K562 (cell line): ENCODE measurements around the gene DEDD. TPM values are rescaled to one million over a fixed set of nuclear protein-coding genes. Genes with fewer than 3 reads are reported as not detected.
A peak's percentile ranks its signal among the peaks of the same experiment; 100 is the strongest.

ENCODE experiments used
- BMI1 ChIP-seq: fragments of 150-350 bp; IDR thresholded peaks from 2 replicates; pipeline ENCODE4 v1.6.1; 2014; ENCODE audit warnings: low read length
- CHD2 ChIP-seq: IDR thresholded peaks from 2 replicates; pipeline ENCODE4 v1.6.1; 2011; ENCODE audit warnings: low read depth, low read length
- FOXM1 ChIP-seq, 2 experiments: fragments of 450-650 bp in 1 of 2; sonication (generic) in 1 of 2; formaldehyde crosslinking in 1 of 2; IDR thresholded peaks; 2 replicates each; pipeline versions ENCODE4 v1.6.1 to v1.9.0; 2017 to 2022; ENCODE audit warnings: low read depth in 2 of 2, mild to moderate bottlenecking in 2 of 2, missing genetic modification reagents in 1 of 2, moderate library complexity in 1 of 2
- IRF2 ChIP-seq: sonication (generic); formaldehyde crosslinking; IDR thresholded peaks from 2 replicates; pipeline ENCODE4 v1.8.1; 2022; ENCODE audit warnings: mild to moderate bottlenecking, missing genetic modification reagents
- JUNB ChIP-seq: fragments of 450-650 bp; formaldehyde crosslinking; conservative IDR thresholded peaks from 2 replicates; pipeline ENCODE4 v1.4.0; 2020; ENCODE audit warnings: mild to moderate bottlenecking
- MTA1 ChIP-seq: fragments of 450-650 bp; IDR thresholded peaks from 2 replicates; pipeline ENCODE4 v1.6.1; 2017; ENCODE audit warnings: borderline replicate concordance
- MYNN ChIP-seq, 2 experiments: sonication (generic); formaldehyde crosslinking in 1 of 2; IDR thresholded peaks; 2 replicates each; pipeline versions ENCODE4 v1.5.0 to v1.6.1; 2016 to 2020; ENCODE audit warnings: antibody characterized with exemption in 1 of 2, missing genetic modification reagents in 1 of 2
- NR2C2 ChIP-seq, 2 experiments: fragments of 200-800 bp in 1 of 2; sonication (Bioruptor generic) in 1 of 2; sonication (generic) in 1 of 2; formaldehyde crosslinking in 1 of 2; IDR thresholded peaks; 2 replicates each; pipeline versions ENCODE4 v1.6.1 to v1.8.0; 2016 to 2022; ENCODE audit warnings: mild to moderate bottlenecking in 1 of 2, missing compliant biosample characterization in 1 of 2, missing genetic modification characterization in 1 of 2, missing genetic modification reagents in 1 of 2
- PHB2 ChIP-seq: fragments of 450-650 bp; IDR thresholded peaks from 2 replicates; pipeline ENCODE4 v1.6.1; 2017; ENCODE audit warnings: low read depth
- SMAD4 ChIP-seq: fragments of 250-450 bp; sonication (Bioruptor Pico); conservative IDR thresholded peaks from 2 replicates; pipeline ENCODE4 v1.8.0; 2021; ENCODE audit warnings: inconsistent platforms, mild to moderate bottlenecking, moderate library complexity
- SMC3 ChIP-seq: conservative IDR thresholded peaks from 2 replicates; pipeline ENCODE4 v1.6.1; 2011; ENCODE audit warnings: low read depth, low read length, improper control_type of control experiment; ENCODE audit not compliant: insufficient read depth
- TGIF2 ChIP-seq: sonication (generic); formaldehyde crosslinking; IDR thresholded peaks from 2 replicates; pipeline ENCODE4 v1.8.1; 2022; ENCODE audit warnings: mild to moderate bottlenecking, missing genetic modification reagents, moderate library complexity
- ZNF347 ChIP-seq: fragments of 450-650 bp; formaldehyde crosslinking; IDR thresholded peaks from 2 replicates; pipeline ENCODE4 v1.4.0; 2020; ENCODE audit warnings: low read depth, mild to moderate bottlenecking, moderate library complexity
- ZNF589 ChIP-seq: fragments of 200-800 bp; sonication (Bioruptor generic); IDR thresholded peaks from 2 replicates; pipeline ENCODE4 v1.6.1; 2016; ENCODE audit warnings: low read depth, missing genetic modification characterization, missing compliant biosample characterization
- ZNF766 ChIP-seq: fragments of 200-800 bp; sonication (Bioruptor generic); conservative IDR thresholded peaks from 2 replicates; pipeline ENCODE4 v1.6.1; 2016; ENCODE audit warnings: missing genetic modification characterization, missing compliant biosample characterization
- polyA plus RNA-seq, 8 experiments: library from polyadenylated mRNA; depleted of rRNA in 4 of 8; stranded (reverse) in 5 of 8; unstranded in 3 of 8; fragments of >200 nt; fragmentation: Nextera tagmentation in 2 of 8; fragmentation: Illumina TruSeq in 1 of 8; extraction: Ambion mirVana in 2 of 8; extraction: Trizol in 1 of 8; gene quantifications; 2 replicates each; pipeline versions ENCODE4 v1.2.1 to v1.2.3, GENCODE V29; 2011 to 2014; ENCODE audit warnings: inconsistent platforms in 1 of 8, missing spikeins in 1 of 8
- total RNA-seq, 7 experiments: library from RNA; depleted of rRNA in 6 of 7; stranded (reverse); fragments of >200 nt in 6 of 7; fragmentation: Illumina TruSeq in 2 of 7; extraction: Trizol in 2 of 7; gene quantifications; 2 replicates each; pipeline versions ENCODE4 v1.2.1 to v1.2.3, GENCODE V29; 2011 to 2021; ENCODE audit warnings: low replicate concordance in 1 of 7
- TF ChIP-seq, protein P1 (sequence below): fragments of 450-650 bp; IDR thresholded peaks from 2 replicates; pipeline ENCODE4 v1.6.1; 2018; ENCODE audit warnings: mild to moderate bottlenecking, low read depth; ENCODE audit not compliant: partially characterized antibody
- TF ChIP-seq, protein P2 (sequence below), 2 experiments: fragments of 450-650 bp; formaldehyde crosslinking in 1 of 2; IDR thresholded peaks; 2 replicates each; pipeline versions ENCODE4 v1.4.0 to v1.6.1; 2014 to 2020; ENCODE audit warnings: mild to moderate bottlenecking in 2 of 2, borderline replicate concordance in 1 of 2, low read depth in 1 of 2

The DEDD gene
- total and polyA plus RNA-seq, 9 of the 15 experiments (the other 6 are each of a cell fraction or from before 2014, with no cell fraction given), result 11.6 to 41.0 (median 16.8) TPM

DNA sequence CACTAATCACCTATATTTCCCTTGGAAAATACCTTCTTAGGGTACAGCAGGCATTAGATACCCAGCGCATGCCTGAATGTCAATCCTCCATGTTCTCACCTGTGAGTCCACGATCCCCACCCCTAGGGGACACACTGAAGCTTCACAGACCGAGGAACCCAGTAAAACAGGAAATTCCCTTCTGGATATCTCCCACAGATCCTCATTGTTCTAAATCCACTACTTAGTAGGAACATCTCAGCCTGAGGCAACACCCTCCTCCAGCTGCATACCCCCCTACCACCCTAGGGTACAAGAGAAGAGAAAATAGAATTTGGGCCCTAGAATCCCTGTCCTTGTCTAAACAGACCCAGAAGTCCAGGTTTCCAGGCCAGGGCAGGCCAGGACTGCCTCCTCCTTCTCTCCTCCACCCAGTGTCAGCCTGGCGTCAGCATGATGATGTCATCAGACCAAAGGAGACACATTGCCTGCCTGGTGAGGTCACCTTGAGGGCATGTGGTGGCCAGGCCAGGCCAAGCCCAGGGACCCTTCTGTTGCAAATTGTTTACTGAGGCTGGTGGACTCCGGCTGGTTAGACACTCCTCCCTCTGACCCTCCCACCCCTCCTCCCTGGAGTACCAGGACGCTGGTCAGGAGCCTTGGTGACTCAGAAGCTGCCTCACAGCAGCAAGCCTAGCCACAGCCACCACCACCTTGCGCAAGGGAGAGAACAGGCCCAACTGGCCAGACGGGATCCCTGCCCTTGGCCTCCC is 49.3 kb downstream of the DEDD start (continued):
- TF ChIP-seq CHD2 (no peak), IRF2 (CRISPR knock-in tag) (no peak), SMC3 (no peak), SMAD4 (CRISPR knock-in tag) (peak; percentile 67; the same call in 1 of the 2 replicates), PHB2 (no peak), MTA1 (peak; percentile 18; the same call in 1 of the 2 replicates), ZNF589 (CRISPR knock-in tag) (peak; percentile 53; the same call in 1 of the 2 replicates), TGIF2 (CRISPR knock-in tag) (no peak), FOXM1 (IDR thresholded peaks at IDR 0.05; ENCODE audit: low read depth) (no peak), FOXM1 (CRISPR knock-in tag; IDR thresholded peaks at IDR 0.05; ENCODE audit: low read depth) (no peak), JUNB (CRISPR knock-in tag) (peak; percentile 61; the same call in 1 of the 2 replicates), ZNF766 (CRISPR knock-in tag) (no peak), BMI1 (no peak), NR2C2 (CRISPR knock-in tag; IDR thresholded peaks at IDR 0.05) (no peak; the same call in 1 of the 2 replicates), NR2C2 (tag; IDR thresholded peaks at IDR 0.05) (peak; percentile 40; the same call in 1 of the 2 replicates), MYNN (IDR thresholded peaks at IDR 0.05) (no peak; the same call in 1 of the 2 replicates), MYNN (CRISPR knock-in tag; IDR thresholded peaks at IDR 0.05) (no peak), ZNF347 (CRISPR knock-in tag) (no peak)
- TF ChIP-seq, protein P1, sequence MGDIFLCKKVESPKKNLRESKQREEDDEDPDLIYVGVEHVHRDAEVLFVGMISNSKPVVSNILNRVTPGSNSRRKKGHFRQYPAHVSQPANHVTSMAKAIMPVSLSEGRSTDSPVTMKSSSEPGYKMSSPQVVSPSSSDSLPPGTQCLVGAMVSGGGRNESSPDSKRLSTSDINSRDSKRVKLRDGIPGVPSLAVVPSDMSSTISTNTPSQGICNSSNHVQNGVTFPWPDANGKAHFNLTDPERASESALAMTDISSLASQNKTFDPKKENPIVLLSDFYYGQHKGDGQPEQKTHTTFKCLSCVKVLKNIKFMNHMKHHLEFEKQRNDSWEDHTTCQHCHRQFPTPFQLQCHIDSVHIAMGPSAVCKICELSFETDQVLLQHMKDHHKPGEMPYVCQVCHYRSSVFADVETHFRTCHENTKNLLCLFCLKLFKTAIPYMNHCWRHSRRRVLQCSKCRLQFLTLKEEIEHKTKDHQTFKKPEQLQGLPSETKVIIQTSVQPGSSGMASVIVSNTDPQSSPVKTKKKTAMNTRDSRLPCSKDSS, result no peak
- TF ChIP-seq, protein P2, sequence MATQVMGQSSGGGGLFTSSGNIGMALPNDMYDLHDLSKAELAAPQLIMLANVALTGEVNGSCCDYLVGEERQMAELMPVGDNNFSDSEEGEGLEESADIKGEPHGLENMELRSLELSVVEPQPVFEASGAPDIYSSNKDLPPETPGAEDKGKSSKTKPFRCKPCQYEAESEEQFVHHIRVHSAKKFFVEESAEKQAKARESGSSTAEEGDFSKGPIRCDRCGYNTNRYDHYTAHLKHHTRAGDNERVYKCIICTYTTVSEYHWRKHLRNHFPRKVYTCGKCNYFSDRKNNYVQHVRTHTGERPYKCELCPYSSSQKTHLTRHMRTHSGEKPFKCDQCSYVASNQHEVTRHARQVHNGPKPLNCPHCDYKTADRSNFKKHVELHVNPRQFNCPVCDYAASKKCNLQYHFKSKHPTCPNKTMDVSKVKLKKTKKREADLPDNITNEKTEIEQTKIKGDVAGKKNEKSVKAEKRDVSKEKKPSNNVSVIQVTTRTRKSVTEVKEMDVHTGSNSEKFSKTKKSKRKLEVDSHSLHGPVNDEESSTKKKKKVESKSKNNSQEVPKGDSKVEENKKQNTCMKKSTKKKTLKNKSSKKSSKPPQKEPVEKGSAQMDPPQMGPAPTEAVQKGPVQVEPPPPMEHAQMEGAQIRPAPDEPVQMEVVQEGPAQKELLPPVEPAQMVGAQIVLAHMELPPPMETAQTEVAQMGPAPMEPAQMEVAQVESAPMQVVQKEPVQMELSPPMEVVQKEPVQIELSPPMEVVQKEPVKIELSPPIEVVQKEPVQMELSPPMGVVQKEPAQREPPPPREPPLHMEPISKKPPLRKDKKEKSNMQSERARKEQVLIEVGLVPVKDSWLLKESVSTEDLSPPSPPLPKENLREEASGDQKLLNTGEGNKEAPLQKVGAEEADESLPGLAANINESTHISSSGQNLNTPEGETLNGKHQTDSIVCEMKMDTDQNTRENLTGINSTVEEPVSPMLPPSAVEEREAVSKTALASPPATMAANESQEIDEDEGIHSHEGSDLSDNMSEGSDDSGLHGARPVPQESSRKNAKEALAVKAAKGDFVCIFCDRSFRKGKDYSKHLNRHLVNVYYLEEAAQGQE (IDR thresholded peaks at IDR 0.05; ENCODE audit: borderline replicate concordance), result peak; percentile 19; the same call in 1 of the 2 replicates
- TF ChIP-seq, protein P2 (CRISPR knock-in tag; IDR thresholded peaks at IDR 0.05; ENCODE audit: low read depth), result no peak
